Fibroblast of lung (primary cell): Measurements from ENCODE around the gene PIGZ.

Experiments
- CTCF ChIP-seq, 2 donors: IDR thresholded peaks in 1 of 2; conservative IDR thresholded peaks in 1 of 2; 1 replicate in 1 of 2; 2 replicates in 1 of 2; pipeline ENCODE4 v1.5.1; 2011 to 2012; ENCODE audit warnings: low read length in 2 of 2, control low read depth in 1 of 2, inconsistent platforms in 1 of 2, low read depth in 1 of 2, mild to moderate bottlenecking in 1 of 2
- EZH2 ChIP-seq: IDR thresholded peaks from 2 replicates; pipeline ENCODE4 v1.5.1; 2012; ENCODE audit warnings: low read length, control low read depth, mild to moderate bottlenecking; ENCODE audit errors: missing control alignments

GRCh38 chr3:196990601-196991007 lies 22.0 kb upstream of the PIGZ start:
- TF ChIP-seq EZH2, result no peak
- no peak for TF ChIP-seq CTCF (conservative IDR thresholded peaks at IDR 0.05 in 1 of 2, IDR thresholded peaks at IDR 0.05 in 1 of 2; ENCODE audit: low read depth in 1 of 2, low read length in 2 of 2)
